Tibial nerve (tissue), 4 donors: Measurements from ENCODE around the gene ADGRL3. TPM values are rescaled to one million over a fixed set of nuclear protein-coding genes. Genes with fewer than 3 reads are reported as not detected.

Source experiments
- DNase-seq, 2 donors: peaks; one replicate each; pipeline ENCODE4 v3.0.0-alpha.2; 2019; ENCODE audit warnings: low spot score in 2 of 2
- H3K27ac ChIP-seq, 4 donors: fragments of 200-600 bp; sonication (generic) in 3 of 4; one replicate each; pipeline ENCODE4 v1.5.1; 2017 to 2019; ENCODE audit warnings: mild to moderate bottlenecking in 1 of 4
- H3K27me3 ChIP-seq, 2 donors: fragments of 200-600 bp; sonication (generic) in 1 of 2; one replicate each; pipeline versions ENCODE4 v1.5.1 to v1.6.0; 2017 to 2019
- H3K36me3 ChIP-seq, 3 donors: fragments of 200-600 bp; sonication (generic); one replicate each; pipeline ENCODE4 v1.5.1; 2018 to 2019
- H3K4me1 ChIP-seq, 4 donors: fragments of 200-600 bp; sonication (generic) in 3 of 4; one replicate each; pipeline ENCODE4 v1.5.1; 2017 to 2019
- H3K4me3 ChIP-seq, 4 donors: fragments of 200-600 bp; sonication (generic) in 3 of 4; one replicate each; pipeline ENCODE4 v1.5.1; 2017 to 2019; ENCODE audit warnings: mild to moderate bottlenecking in 1 of 4, moderate library complexity in 1 of 4
- H3K9me3 ChIP-seq, 4 donors: fragments of 200-600 bp; sonication (generic) in 3 of 4; one replicate each; pipeline ENCODE4 v1.5.1; 2017 to 2019
- CTCF ChIP-seq, 5 experiments: fragments of 200-600 bp in 3 of 5; fragments of 450-650 bp in 2 of 5; sonication (generic) in 3 of 5; IDR thresholded peaks; one replicate each; pipeline ENCODE4 v1.5.1; 2016 to 2019; ENCODE audit warnings: antibody characterized with exemption in 5 of 5, mild to moderate bottlenecking in 3 of 5, moderate library complexity in 2 of 5
- EP300 ChIP-seq, 2 donors: sonication (generic); formaldehyde crosslinking; IDR thresholded peaks; one replicate each; pipeline ENCODE4 v1.6.1; 2017; ENCODE audit warnings: antibody characterized with exemption in 2 of 2, mild to moderate bottlenecking in 1 of 2
- POLR2A ChIP-seq, 2 donors: fragments of 450-650 bp; IDR thresholded peaks; one replicate each; pipeline ENCODE4 v1.6.1; 2017; ENCODE audit warnings: antibody characterized with exemption in 2 of 2, mild to moderate bottlenecking in 2 of 2, moderate library complexity in 2 of 2
- WGBS, 2 donors: methylation state at CpG; one replicate each; pipeline ENCODE4 v1.1.5; 2018; 5-methylcytosine and 5-hydroxymethylcytosine counted together
- total RNA-seq, 4 donors: library from RNA; depleted of rRNA; stranded (reverse); fragments of >200 nt; gene quantifications; one replicate each; pipeline ENCODE4 v1.1.0, GENCODE V29; 2016

ADGRL3 gene
- total RNA-seq, 4 donors from 2014 or later: 20.1 to 51.3 (median 28.2) TPM

GRCh38 chr4:61485056-61485455 lies 284.9 kb downstream of the ADGRL3 start:
- 92 to 95% methylated on average over 3 of the region's 3 CpGs for WGBS, 2 donors
- TF ChIP-seq POLR2A (IDR thresholded peaks at IDR 0.05) (no peak), CTCF (IDR thresholded peaks at IDR 0.05) (no peak), EP300 (IDR thresholded peaks at IDR 0.05) (no peak)
- H3K9me3 ChIP-seq: no peaks in the 10 kb centered on the region
- H3K4me1 ChIP-seq: no peaks in the 10 kb centered on the region
- DNase-seq: no peak
- H3K36me3 ChIP-seq: no peaks in the 10 kb centered on the region
- no peaks in the 10 kb centered on the region for H3K27me3 ChIP-seq
- no peak overlapping the region for H3K4me3 ChIP-seq
- H3K27ac ChIP-seq: no peak overlapping the region

GRCh38 chr4:61489927-61490326 lies 289.8 kb downstream of the ADGRL3 start:
- H3K27me3 ChIP-seq: no peaks in the 10 kb centered on the region
- no peak overlapping the region for H3K27ac ChIP-seq
- TF ChIP-seq POLR2A (IDR thresholded peaks at IDR 0.05): no peak
- TF ChIP-seq CTCF (IDR thresholded peaks at IDR 0.05): no peak
- no peak for TF ChIP-seq EP300 (IDR thresholded peaks at IDR 0.05)
- no peak for DNase-seq
- no peak overlapping the region for H3K4me3 ChIP-seq
- no peaks in the 10 kb centered on the region for H3K36me3 ChIP-seq
- no peaks in the 10 kb centered on the region for H3K9me3 ChIP-seq
- H3K4me1 ChIP-seq: no peaks in the 10 kb centered on the region
- 82 to 83% methylated on average over 3 of the region's 3 CpGs for WGBS, 2 donors

DNA sequence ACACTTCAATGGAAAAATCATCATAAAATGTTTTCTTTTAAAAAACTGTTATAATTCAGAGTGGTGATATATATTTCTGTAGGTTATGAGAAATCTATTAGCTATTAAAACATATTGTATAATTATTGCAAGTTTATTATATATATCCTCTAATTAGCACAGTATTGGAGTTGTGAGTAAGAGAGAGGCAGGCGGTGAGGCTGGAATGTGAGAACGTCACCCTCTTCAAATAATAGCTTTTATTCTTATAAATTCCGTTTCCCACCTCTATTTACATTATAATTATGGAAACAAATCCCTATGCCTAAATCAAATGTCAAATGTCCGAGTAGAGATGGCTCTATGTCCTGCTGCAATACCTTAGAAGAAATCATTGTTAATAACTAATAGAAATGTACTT lies 292.9 kb downstream of the ADGRL3 start:
- no peaks in the 10 kb centered on the region for H3K36me3 ChIP-seq
- H3K4me3 ChIP-seq: no peak overlapping the region
- 67 to 77% methylated on average over 4 of the region's 4 CpGs for WGBS, 2 donors

DNA sequence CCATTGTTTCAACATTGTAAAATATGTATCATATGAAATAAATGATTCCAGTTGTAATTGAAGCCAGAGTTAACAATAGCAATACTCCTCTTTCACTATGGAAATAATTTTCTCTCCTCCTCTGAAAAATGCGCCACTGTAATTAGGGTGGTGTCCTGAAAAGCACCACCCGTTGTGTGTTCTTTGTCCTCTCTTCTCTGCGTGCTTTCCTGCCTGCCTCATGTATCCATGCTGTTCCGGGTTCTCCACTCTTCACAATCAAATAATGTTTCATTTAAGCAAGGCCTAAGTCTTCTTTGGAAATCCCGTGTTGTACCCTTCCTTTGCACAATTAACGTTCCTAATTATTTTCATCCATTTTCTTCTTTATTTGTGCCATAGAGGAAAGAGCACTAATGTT lies 293.3 kb downstream of the ADGRL3 start:
- Histone ChIP-seq H3K9me3 (no peaks in the 10 kb centered on the region), H3K36me3 (no peaks in the 10 kb centered on the region), H3K27ac (no peak overlapping the region), H3K4me1 (no peaks in the 10 kb centered on the region), H3K27me3 (no peaks in the 10 kb centered on the region), H3K4me3 (no peak overlapping the region)
- whole genome bisulfite sequencing, 2 donors: 81 to 88% methylated on average over 6 of the region's 6 CpGs
- DNase-seq: no peak
- TF ChIP-seq CTCF (IDR thresholded peaks at IDR 0.05) (no peak), POLR2A (IDR thresholded peaks at IDR 0.05) (no peak), EP300 (IDR thresholded peaks at IDR 0.05) (no peak)

More for the DNA sequence above, 292.9 kb downstream of the ADGRL3 start:
- no peaks in the 10 kb centered on the region for H3K4me1 ChIP-seq
- no peak overlapping the region for H3K27ac ChIP-seq
- no peaks in the 10 kb centered on the region for H3K9me3 ChIP-seq
- no peaks in the 10 kb centered on the region for H3K27me3 ChIP-seq
- TF ChIP-seq POLR2A (IDR thresholded peaks at IDR 0.05) (no peak), CTCF (IDR thresholded peaks at IDR 0.05) (no peak), EP300 (IDR thresholded peaks at IDR 0.05) (no peak)
- DNase-seq: no peak

DNA sequence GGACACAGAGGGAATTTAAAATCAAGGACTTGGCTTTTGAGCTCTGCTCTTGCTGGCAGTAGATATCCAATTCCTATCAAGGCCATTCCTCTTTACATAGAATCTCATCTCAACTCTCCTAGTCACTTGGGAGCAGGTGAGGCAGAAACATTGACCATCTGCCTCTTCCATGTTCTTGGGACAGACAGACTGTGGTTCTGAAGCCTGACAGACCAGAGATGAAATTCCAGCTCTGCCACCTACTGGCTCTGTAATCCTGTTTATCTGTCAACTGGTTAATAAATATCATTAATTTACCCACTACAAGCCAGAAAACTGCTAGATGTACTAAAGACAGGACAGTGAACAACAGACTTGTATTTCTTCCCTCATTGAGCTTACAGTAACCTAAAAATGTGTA lies 300.8 kb downstream of the ADGRL3 start:
- H3K36me3 ChIP-seq: no peaks in the 10 kb centered on the region
- H3K4me3 ChIP-seq: no peak overlapping the region
- TF ChIP-seq EP300 (IDR thresholded peaks at IDR 0.05) (no peak), CTCF (IDR thresholded peaks at IDR 0.05) (peak in 2 of 5 experiments; percentile 8 to 14)
- no peak overlapping the region for H3K27ac ChIP-seq
- no peaks in the 10 kb centered on the region for H3K9me3 ChIP-seq
- no peaks in the 10 kb centered on the region for H3K4me1 ChIP-seq
- H3K27me3 ChIP-seq: no peaks in the 10 kb centered on the region
- no peak for DNase-seq
